Coronary artery (tissue), 2 donors: ENCODE measurements around the gene C4orf17.

Source experiments
- DNase-seq: peaks from one replicate; pipeline ENCODE4 v3.0.0-alpha.2; 2017; ENCODE audit warnings: low spot score
- H3K27ac ChIP-seq, 2 donors: fragments of 200-600 bp; sonication (generic); one replicate each; pipeline ENCODE4 v1.5.1; 2016 to 2019
- H3K4me3 ChIP-seq: fragments of 200-600 bp; sonication (generic); 2 replicates; pipeline ENCODE4 v1.5.1; 2016; ENCODE audit warnings: mild to moderate bottlenecking, moderate library complexity
- TF ChIP-seq, protein P1 (sequence below): fragments of 200-600 bp; sonication (generic); IDR thresholded peaks from one replicate; pipeline ENCODE4 v1.5.1; 2019; ENCODE audit warnings: antibody characterized with exemption

The C4orf17 gene

DNA sequence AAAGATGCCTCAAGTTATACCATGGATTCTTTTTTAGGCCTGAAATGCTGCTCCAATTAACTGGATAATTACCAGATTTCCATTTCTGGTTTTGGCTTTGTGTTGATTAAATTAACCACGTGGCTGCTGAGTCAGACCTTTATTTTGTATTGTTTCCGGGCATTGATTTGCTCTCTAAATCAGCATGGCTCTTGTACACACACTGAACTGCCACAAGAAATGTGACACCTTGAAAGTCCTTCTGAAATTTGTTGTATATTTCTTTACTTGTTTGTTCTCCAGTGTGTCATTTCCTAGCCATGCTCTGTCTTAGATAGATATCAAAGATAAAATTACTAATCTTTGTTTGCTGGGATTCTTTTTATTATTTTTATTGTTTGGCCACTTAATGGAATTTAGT, 75.5 kb downstream of the C4orf17 start:
- Histone ChIP-seq H3K4me3 (no peak overlapping the region), H3K27ac (no peak overlapping the region)
- TF ChIP-seq, protein P1, sequence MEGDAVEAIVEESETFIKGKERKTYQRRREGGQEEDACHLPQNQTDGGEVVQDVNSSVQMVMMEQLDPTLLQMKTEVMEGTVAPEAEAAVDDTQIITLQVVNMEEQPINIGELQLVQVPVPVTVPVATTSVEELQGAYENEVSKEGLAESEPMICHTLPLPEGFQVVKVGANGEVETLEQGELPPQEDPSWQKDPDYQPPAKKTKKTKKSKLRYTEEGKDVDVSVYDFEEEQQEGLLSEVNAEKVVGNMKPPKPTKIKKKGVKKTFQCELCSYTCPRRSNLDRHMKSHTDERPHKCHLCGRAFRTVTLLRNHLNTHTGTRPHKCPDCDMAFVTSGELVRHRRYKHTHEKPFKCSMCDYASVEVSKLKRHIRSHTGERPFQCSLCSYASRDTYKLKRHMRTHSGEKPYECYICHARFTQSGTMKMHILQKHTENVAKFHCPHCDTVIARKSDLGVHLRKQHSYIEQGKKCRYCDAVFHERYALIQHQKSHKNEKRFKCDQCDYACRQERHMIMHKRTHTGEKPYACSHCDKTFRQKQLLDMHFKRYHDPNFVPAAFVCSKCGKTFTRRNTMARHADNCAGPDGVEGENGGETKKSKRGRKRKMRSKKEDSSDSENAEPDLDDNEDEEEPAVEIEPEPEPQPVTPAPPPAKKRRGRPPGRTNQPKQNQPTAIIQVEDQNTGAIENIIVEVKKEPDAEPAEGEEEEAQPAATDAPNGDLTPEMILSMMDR = no peak
- no peak for DNase-seq

DNA sequence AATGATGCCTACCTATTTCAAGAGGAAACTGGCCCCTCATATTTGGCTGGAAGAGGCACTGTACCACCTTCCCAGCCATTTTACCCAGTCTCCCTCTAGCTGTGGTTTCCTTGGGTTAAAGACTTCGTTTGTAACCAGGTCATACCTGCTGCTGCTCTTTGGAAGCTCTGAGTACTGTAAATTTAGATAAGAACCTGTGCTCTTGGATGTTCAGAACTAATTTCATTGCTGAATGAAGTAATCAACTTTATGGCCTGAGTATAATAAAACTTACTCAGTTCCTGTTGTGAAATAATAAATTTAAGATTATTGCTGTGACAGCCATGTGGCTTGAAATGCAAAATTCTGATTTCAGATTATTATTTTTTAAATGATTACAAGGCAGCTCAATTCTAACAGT, 76.0 kb downstream of the C4orf17 start:
- no peak for DNase-seq
- no peak overlapping the region for H3K4me3 ChIP-seq
- no peak overlapping the region for H3K27ac ChIP-seq
- TF ChIP-seq, protein P1 = no peak

DNA sequence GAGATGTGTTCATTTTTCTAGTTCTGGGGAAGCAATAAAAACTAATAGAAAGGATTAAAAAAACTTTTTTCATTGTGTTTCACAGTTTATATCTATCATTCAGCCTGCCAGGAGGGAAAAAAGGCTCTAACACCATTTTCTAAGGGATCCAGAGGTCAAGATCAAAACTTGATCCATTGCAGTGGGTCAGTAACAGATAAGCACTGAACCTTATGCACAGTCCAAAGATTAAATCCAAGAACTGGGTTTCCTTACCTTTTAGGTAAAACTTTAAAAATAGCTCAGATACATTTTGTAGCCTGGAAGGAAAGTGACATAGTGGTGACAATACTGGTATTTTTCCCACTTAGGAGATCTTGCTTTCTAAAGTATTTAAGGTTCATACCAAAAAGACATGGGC, 76.5 kb downstream of the C4orf17 start:
- TF ChIP-seq, protein P1 = no peak
- no peak for DNase-seq
- no peak overlapping the region for H3K27ac ChIP-seq
- H3K4me3 ChIP-seq = no peak overlapping the region

DNA sequence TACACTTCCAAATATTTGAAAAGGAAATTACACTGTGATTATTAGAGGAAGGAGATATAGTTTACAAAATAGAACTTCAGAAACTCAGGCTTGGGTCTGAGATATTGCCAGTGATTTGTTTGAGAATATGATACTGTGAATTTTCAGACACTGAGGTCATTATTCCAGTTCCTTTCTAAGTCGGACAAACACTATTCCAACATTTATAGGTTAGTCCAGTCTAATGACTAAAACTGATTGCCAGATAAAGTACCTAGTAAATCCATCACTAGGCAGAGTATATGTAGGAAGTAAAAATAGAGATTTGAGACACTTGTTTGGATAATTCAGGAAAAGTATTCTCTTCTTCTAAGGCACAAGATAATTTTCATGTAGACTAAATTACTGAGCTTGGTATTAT, 77.0 kb downstream of the C4orf17 start:
- TF ChIP-seq, protein P1 = no peak
- Histone ChIP-seq H3K27ac (no peak overlapping the region), H3K4me3 (no peak overlapping the region)
- no peak for DNase-seq

DNA sequence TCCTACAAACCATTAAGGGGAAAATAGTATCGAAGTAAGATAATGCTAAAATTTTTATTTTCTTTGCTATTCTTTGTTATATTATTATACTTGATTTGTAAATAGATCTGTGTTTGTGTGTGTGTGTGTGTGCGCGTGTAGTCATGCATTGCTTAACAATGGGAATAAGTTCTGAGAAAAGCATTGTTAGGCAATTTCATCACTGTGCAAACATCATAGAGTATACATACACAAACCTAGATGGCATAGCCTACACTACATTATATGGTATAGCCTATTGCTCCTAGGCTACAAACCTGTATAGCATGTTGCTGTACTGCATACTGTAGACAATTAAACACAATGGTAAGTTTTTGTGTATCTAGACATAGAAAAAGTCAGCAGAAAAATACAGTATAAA, 80.9 kb downstream of the C4orf17 start:
- no peak overlapping the region for H3K27ac ChIP-seq
- no peak for DNase-seq
- H3K4me3 ChIP-seq = no peak overlapping the region
- TF ChIP-seq, protein P1 = no peak
